ENCODE data around the gene IFT88. TPM values are rescaled to one million over a fixed set of nuclear protein-coding genes. Genes with fewer than 3 reads are reported as not detected.

The IFT88 gene
- total RNA-seq, 2 experiments from 2014 or later, result 6.3 to 7.4 TPM

DNA sequence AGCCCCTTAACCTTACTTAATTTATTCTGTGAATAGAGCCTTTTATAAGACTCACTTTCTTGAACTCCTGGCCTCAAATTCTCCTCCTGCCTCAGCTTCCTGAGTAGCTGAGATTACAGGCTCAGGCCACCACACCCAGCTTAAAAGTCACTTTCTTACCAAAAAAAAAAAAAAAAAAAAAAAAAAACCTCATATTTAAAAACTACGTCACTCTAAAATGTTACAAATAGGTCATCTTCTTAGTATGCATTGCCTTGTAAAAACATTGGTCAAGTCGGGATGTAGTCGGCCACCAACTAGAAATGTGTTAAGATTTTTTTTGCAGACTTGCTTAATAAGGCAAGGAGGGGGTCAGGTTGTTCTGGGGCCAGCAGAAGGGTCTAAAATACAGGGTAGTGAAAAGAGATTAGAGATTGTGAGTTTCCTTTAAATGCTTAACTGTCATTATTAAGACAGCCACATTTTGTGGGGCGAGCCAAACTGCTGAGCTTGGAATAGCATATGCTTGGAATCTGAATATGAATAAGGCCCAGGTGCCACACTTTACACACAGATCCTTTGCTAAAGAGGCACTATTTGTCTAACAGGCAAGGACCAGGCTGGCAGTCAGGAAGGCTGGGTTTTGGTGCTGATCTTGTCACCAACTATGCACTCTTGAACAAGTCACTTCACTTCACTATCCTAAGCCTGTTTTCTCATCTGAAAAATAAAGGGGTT is 120.1 kb downstream of the IFT88 start:
- H3K4me3 Mint-ChIP-seq, result no peak overlapping the region
- ChIA-PET POLR2A (no interaction called here), CTCF (interaction anchor here (0.7 kb wide), 2 partner anchors 35 to 204 kb away, joined by 3 read pairs; no protein-coding TSS in a partner anchor)
- H3K9me3 Mint-ChIP-seq, result no peaks in the 10 kb centered on the region
- H3K4me1 Mint-ChIP-seq, result no peaks in the 10 kb centered on the region
- no peak for DNase-seq
- H3K36me3 Mint-ChIP-seq (ENCODE audit: low read depth), result no peaks in the 10 kb centered on the region
- H3K27ac Mint-ChIP-seq, result no peak overlapping the region
- H3K27me3 Mint-ChIP-seq, result no peaks in the 10 kb centered on the region

DNA sequence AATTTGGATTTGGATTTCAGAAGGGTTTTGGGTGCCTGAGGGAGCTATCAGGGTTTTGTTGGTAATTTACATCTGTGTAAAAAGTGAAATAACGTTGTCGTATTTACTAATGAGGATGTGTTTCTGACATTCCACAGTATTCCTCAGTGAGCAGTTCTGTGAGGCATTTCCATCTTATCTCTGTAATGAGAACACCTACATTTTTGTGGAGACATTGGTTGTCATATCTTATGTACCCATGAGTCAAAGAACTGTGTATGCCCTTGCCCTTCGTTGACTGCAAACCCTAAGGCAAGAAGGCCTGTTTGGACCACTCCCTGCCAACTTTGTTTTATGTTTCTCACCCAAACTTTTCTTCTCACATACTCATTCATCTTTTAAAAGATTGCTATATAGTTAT is 122.3 kb downstream of the IFT88 start:
- ChIA-PET POLR2A (no interaction called here), CTCF (interaction anchor here (0.6 to 1.6 kb wide), 2 partner anchors 13 to 15 kb away, joined by 3 to 7 read pairs; partner anchors contain the start of gene IL17D)
- H3K27ac Mint-ChIP-seq, result no peak overlapping the region
- H3K4me3 Mint-ChIP-seq, result no peak overlapping the region
- H3K4me1 Mint-ChIP-seq, result no peaks in the 10 kb centered on the region
- no peaks in the 10 kb centered on the region for H3K27me3 Mint-ChIP-seq
- H3K9me3 Mint-ChIP-seq, result no peaks in the 10 kb centered on the region
- DNase-seq, result no peak
- no peaks in the 10 kb centered on the region for H3K36me3 Mint-ChIP-seq (ENCODE audit: low read depth)

DNA sequence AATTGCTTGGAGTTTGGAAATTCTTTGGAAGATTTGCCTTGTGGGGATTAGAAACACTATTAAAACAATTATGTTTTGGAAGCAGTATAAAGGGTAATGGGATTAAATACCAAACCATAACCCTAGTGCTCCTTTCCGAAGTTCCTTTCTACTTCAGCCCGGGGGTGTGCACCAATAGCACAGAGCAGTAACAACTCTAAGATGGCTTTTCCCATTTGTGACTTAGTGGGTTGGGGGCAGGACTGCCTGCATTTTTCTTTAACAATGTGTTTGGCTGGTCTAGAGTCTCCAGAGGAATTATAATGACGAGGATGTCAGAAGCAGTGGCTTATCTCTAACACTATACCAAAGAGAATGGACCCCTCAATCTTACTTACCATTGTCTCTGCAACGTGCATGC is 124.7 kb downstream of the IFT88 start:
- H3K4me1 Mint-ChIP-seq, result no peaks in the 10 kb centered on the region
- ChIA-PET POLR2A (no interaction called here), CTCF (no interaction called here)
- H3K27ac Mint-ChIP-seq, result no peak overlapping the region
- no peak overlapping the region for H3K4me3 Mint-ChIP-seq
- no peaks in the 10 kb centered on the region for H3K36me3 Mint-ChIP-seq (ENCODE audit: low read depth)
- H3K9me3 Mint-ChIP-seq, result no peaks in the 10 kb centered on the region
- peaks cover 5% of the 10 kb centered on the region for H3K27me3 Mint-ChIP-seq
- no peak for DNase-seq

DNA sequence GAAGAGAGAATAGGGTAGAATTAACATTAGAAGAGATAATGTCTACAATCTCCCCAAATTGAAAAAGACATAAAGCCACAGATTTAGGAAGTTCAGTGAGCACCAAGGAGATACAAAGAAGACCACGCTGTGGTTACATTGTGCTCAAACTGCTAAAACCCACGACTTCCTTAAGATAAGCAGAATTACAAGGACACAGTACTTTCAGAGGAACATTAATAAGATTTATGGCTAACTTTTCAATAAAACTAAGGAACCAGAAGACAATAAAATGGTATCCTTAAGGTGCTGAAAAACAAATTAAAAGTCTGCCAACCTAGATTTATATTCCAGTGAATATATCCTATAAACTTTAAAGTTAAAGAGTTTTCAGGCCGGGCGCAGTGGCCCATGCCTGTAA is 129.1 kb downstream of the IFT88 start:
- ChIA-PET POLR2A (no interaction called here), CTCF (no interaction called here)
- Mint-ChIP-seq H3K9me3 (no peaks in the 10 kb centered on the region), H3K27me3 (peaks cover 29% of the 10 kb centered on the region), H3K4me3 (no peak overlapping the region), H3K27ac (no peak overlapping the region), H3K4me1 (no peaks in the 10 kb centered on the region), H3K36me3 (ENCODE audit: low read depth) (no peaks in the 10 kb centered on the region)
- DNase-seq, result no peak

DNA sequence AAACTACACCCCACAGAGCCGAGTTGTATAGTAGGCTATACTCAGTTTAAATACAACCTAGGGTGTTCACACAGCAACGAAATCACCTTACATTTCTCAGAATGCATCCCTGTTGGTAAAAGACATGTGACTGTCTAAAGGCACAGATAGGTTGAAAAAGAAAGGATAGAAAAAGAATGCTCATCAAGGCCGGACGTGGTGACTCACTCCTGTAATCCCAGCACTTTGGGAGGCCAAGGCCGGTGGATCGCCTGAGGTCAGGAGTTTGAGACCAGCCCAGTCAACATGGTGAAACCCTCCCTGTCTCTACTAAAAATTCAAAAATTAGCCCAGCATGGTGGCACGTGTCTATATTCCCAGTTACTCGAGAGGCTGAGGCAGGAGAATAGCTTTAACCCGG is 132.8 kb downstream of the IFT88 start:
- no peak for DNase-seq
- Mint-ChIP-seq H3K4me3 (no peak overlapping the region), H3K27ac (no peak overlapping the region), H3K4me1 (peaks cover 12% of the 10 kb centered on the region), H3K9me3 (no peaks in the 10 kb centered on the region), H3K27me3 (peaks cover 51% of the 10 kb centered on the region), H3K36me3 (ENCODE audit: low read depth) (no peaks in the 10 kb centered on the region)
- CTCF ChIA-PET, result interaction anchor here (0.8 kb wide), 1 partner anchor 24 kb away, joined by 3 read pairs; no protein-coding TSS in a partner anchor
- POLR2A ChIA-PET, result no interaction called here

DNA sequence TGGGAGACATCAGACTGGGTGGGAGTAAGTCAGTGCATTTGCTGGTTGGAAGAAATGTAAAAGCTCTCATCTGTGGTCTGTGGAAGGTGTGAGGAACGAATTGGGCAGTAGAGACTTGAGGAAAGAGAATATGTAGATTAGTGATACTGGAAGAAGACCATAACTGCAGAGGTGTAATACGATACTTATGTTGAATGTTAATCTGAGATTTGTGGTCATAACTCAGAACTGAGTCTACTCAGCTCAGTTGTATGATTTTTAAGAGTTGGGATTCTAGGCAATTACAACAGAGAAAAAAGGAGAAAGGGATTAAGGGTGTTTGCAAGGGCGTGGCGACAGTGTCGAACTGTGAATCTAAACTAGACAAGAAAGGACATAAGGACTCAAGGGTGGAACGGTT is 133.3 kb downstream of the IFT88 start:
- POLR2A ChIA-PET, result no interaction called here
- H3K4me3 Mint-ChIP-seq, result no peak overlapping the region

DNA sequence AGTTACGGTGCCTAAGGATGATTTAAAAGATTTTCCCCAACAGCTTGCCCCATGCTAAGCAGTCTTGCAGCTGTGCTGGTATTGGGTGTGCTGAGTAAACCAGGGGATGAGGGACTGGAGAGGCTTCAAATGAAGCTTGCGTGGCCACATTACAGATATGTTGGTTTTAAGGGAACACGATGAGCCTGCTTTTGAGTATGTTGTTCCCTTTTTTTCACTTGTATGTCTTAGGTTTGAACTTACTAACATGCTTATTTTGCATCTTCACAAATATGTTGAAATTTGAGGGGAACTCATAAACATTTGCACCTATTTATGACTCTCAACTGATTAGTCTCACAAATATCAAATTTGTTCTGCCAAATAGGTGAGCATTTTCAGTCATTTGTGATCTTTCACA is 134.5 kb downstream of the IFT88 start:
- ChIA-PET CTCF (interaction anchor here (0.5 to 1.6 kb wide), 2 partner anchors 10 to 17 kb away, joined by 3 to 6 read pairs; no protein-coding TSS in a partner anchor), POLR2A (no interaction called here)
- Mint-ChIP-seq H3K9me3 (no peaks in the 10 kb centered on the region), H3K4me1 (peaks cover 12% of the 10 kb centered on the region), H3K27me3 (peaks cover 46% of the 10 kb centered on the region), H3K27ac (no peak overlapping the region), H3K36me3 (ENCODE audit: low read depth) (no peaks in the 10 kb centered on the region), H3K4me3 (no peak overlapping the region)
- no peak for DNase-seq

More for the DNA sequence above, 133.3 kb downstream of the IFT88 start:
- H3K9me3 Mint-ChIP-seq, result no peaks in the 10 kb centered on the region
- H3K4me1 Mint-ChIP-seq, result peaks cover 12% of the 10 kb centered on the region
- peaks cover 51% of the 10 kb centered on the region for H3K27me3 Mint-ChIP-seq
- H3K36me3 Mint-ChIP-seq (ENCODE audit: low read depth), result no peaks in the 10 kb centered on the region
- DNase-seq, result no peak
- H3K27ac Mint-ChIP-seq, result no peak overlapping the region
- CTCF ChIA-PET, result interaction anchor here (0.8 kb wide), 1 partner anchor 23 kb away, joined by 3 read pairs; no protein-coding TSS in a partner anchor

DNA sequence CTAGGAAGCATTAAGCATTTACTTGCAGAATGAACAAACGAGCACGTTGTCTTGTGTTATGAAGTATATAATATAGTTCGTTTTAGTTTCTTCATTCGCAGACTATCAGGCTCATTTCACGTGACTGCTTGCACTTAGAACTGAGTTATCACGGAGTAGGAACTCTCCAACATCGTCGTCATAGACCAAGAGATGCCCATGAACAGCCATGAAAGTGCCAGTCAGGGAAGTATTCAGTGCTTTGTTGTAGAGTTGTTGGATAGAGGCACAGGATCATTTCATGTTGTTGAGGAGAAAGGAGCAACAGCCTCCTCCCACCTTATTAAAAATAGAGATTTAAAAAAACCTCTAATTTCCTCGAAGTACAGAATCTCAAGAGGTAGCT is 135.6 kb downstream of the IFT88 start:
- no peak for DNase-seq
- Mint-ChIP-seq H3K27ac (no peak overlapping the region), H3K4me1 (peaks cover 12% of the 10 kb centered on the region), H3K4me3 (peak overlapping the region; percentile 80), H3K9me3 (no peaks in the 10 kb centered on the region), H3K27me3 (peaks cover 43% of the 10 kb centered on the region), H3K36me3 (ENCODE audit: low read depth) (no peaks in the 10 kb centered on the region)
- ChIA-PET POLR2A (no interaction called here), CTCF (interaction anchor here (0.7 to 3.8 kb wide), 3 partner anchors 9 to 13 kb away, joined by 3 to 14 read pairs (median 6); no protein-coding TSS in a partner anchor)

DNA sequence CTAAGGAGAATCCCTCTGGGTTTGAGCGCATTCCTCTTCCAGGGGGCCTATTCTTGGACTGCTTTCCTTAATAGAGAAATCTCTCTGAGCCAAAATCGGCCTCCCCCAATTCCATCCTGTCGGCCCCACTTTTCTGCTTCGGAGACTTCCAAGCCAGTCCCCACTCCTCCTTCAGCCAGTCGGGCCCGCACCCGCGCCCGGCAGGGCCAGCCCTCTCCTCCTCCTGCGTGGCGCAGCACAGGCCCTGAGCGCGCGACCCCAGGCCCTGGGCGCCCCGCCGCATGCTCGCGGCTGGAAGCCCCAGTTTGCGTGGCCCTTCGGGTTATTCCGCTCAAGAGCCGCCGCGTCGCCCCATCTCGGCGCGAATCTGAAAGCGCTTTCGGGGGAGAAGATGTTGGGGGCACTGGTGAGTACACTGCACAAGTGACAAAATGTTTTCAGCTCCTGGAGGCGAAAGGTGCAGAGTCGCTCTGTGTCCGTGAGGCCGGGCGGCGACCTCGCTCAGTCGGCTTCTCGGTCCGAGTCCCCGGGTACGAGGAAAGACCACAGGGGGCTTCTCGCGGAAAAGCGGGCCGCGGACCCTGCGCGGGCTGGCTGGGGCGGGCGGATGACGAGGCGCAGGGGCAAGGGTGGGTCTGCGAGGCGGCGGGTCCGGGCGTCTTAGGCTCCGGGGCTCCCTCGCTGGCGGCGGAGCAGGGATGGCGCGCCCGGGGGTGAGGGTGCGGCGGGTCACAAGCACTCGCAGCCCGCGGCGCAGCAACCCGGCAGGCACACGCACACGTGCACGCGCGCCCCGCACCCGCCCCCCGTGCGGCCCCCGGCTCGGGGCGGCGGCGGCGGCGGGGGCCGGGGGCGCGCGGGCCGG is 136.2 kb downstream of the IFT88 start, which contains the start of gene IL17D:
Gene IL17D, plus strand, starts transcription at position 785 of the 865 bp plus-strand sequence. CDS start 303 bp downstream, outside the sequence.
- no peaks in the 10 kb centered on the region for H3K36me3 Mint-ChIP-seq (ENCODE audit: low read depth)
- H3K27ac Mint-ChIP-seq, result peak within 1 kb of the TSS; percentile 33
- peaks cover 12% of the 10 kb centered on the region for H3K4me1 Mint-ChIP-seq
- H3K9me3 Mint-ChIP-seq, result no peaks in the 10 kb centered on the region
- peak within 1 kb of the TSS; percentile 80 for H3K4me3 Mint-ChIP-seq
- DNase-seq, result no peak
- peaks cover 41% of the 10 kb centered on the region for H3K27me3 Mint-ChIP-seq
- ChIA-PET POLR2A (no interaction called here), CTCF (interaction anchor here (0.6 to 3.8 kb wide), 10 partner anchors 8 to 222 kb away, joined by 3 to 14 read pairs (median 4); no protein-coding TSS in a partner anchor)

DNA sequence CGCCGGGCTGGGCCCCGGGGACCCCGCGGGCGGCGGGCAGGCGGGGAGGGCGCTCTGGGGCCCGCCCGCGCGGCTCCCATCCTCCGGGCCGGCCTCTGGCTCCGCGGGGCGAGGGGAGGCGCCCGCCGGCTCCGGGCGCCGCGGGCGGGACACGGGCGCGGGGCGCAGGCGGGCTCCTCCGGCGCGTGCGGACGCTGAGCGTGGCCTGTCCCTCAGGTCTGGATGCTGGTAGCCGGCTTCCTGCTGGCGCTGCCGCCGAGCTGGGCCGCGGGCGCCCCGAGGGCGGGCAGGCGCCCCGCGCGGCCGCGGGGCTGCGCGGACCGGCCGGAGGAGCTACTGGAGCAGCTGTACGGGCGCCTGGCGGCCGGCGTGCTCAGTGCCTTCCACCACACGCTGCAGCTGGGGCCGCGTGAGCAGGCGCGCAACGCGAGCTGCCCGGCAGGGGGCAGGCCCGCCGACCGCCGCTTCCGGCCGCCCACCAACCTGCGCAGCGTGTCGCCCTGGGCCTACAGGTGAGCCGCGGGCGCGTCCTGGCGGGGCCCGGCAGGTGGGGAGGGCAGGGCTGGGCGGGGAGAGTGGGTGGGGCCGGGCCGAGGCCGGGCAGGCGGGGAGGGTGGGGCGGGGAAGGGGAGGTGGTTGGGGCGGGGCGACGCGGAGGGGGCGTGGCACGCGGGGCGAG is 137.0 kb downstream of the IFT88 start:
- DNase-seq, result peak; percentile 73
- ChIA-PET CTCF (interaction anchor here (0.6 to 3.8 kb wide), 9 partner anchors 11 to 221 kb away, joined by 3 to 14 read pairs (median 4); no protein-coding TSS in a partner anchor), POLR2A (no interaction called here)
- Mint-ChIP-seq H3K36me3 (ENCODE audit: low read depth) (no peaks in the 10 kb centered on the region), H3K27me3 (peaks cover 36% of the 10 kb centered on the region), H3K4me3 (no peak overlapping the region), H3K9me3 (no peaks in the 10 kb centered on the region), H3K4me1 (peaks cover 12% of the 10 kb centered on the region), H3K27ac (no peak overlapping the region)

DNA sequence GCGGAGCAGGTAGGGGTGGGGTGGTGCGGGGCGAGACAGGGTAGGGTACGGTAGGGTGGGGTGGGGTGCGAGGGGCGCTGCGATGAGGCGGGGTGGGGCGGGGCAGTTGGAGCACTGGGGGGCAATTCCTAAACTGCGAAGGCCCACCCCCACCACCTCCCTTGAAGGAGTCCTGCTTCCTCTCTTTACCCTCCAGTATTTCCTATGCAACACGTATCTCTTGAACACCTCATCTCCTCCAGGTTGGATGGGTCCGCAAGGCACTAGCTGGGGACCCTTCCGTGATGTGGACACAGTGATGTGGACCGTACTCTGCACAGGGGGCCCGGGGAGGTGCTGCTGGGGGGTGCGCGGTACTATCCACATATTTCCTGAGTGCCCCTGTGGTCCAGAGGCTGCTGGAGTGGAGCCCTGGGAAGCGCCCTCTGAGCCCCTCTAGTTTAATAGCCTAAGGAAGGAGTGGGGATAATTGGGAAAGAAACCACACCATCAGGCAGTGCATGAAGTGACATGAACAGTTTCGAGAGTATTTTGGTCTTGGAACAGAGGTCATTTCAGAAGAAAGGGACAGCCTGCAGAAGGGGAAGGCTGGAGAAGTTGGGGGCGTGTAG is 137.6 kb downstream of the IFT88 start:
- Mint-ChIP-seq H3K36me3 (ENCODE audit: low read depth) (no peaks in the 10 kb centered on the region), H3K4me3 (peak overlapping the region; percentile 58), H3K9me3 (no peaks in the 10 kb centered on the region), H3K4me1 (peaks cover 12% of the 10 kb centered on the region), H3K27me3 (peaks cover 33% of the 10 kb centered on the region), H3K27ac (no peak overlapping the region)
- ChIA-PET POLR2A (no interaction called here), CTCF (interaction anchor here (0.5 to 3.8 kb wide), 8 partner anchors 11 to 220 kb away, joined by 3 to 14 read pairs (median 4); no protein-coding TSS in a partner anchor)
- no peak for DNase-seq

DNA sequence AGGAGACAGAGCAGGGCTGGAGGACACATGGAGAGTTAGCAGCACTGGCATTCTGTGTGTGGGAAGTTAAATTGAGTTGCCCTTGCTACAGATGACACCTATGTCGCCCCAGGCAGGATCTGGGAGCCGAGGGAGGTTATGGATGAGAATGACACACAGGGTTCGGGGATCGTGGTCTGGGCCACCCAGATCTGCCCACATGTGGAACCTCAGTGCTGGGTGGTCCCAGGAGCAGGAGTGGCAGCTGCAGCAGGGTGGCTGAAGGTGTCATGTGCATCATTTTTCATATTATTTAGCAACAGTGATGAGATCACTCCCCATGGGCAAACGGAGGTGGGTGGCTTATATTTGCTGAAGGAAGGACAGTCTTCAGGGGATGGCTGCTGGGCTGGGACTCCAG is 139.7 kb downstream of the IFT88 start:
- Mint-ChIP-seq H3K27ac (no peak overlapping the region), H3K4me3 (no peak overlapping the region), H3K36me3 (ENCODE audit: low read depth) (no peaks in the 10 kb centered on the region), H3K4me1 (peaks cover 12% of the 10 kb centered on the region), H3K27me3 (peaks cover 16% of the 10 kb centered on the region), H3K9me3 (no peaks in the 10 kb centered on the region)
- ChIA-PET CTCF (interaction anchor here (0.6 to 1.3 kb wide), 2 partner anchors 218 to 457 kb away, joined by 3 read pairs; no protein-coding TSS in a partner anchor), POLR2A (no interaction called here)
- no peak for DNase-seq

Measured in activated CD4-positive, alpha-beta T cell treated with anti-CD3 and anti-CD28 coated beads, Interleukin-2, amount 10 ng/mL, durations not matched to agents 7 days and 5 days (primary cell).